GM18861 (cell line): ENCODE data around the gene ARRDC4.
"Not testable (repeated sequence)": the region's sequence is repeated elsewhere in the genome, so short reads cannot be mapped to it uniquely, and the experiment has no call there.

Source experiments
- ATAC-seq: cut with Tn5 transposase; IDR thresholded peaks from one replicate; pipeline ENCODE4 v1.9.1; 2021; ENCODE audit not compliant: unreplicated experiment

The ARRDC4 gene

GRCh38 chr15:97963779-97964178 is 3.3 kb downstream of the ARRDC4 start:
- no peak for ATAC-seq

- no peak for ATAC-seq
Observed at GRCh38 chr15:97966246-97966645, 5.7 kb downstream of the ARRDC4 start.

DNA sequence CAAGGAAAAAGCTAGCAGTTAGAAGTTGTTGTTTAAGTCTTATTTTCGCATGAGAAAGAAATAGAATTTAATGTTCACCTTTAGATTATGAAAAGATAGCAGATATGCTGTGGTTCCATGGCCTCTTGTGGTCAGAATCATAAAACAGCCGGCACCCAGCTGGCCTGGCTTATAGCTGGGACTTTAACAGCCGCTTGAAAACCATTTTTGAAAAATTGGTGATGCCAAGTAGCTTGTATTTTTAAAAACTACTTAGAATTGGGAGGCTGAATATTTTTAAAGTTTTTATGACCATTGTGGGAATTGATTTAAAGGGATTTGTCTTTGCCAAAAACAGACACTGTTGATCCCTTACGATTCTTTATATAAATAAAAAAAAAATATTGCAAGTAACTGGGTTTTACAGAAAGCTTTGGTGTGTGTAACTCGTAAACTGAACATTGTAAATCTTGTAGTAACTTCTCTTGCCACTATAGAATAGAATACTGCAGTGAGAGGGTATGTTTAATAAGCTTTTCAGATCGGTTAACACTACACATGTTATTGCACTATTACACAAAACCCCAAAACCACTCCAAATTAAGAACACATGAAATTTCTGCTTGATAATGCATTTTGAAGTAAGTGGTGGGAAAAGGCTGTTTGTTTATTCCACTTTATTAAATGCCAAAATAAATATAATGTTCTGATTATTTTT is 6.6 kb downstream of the ARRDC4 start:
- no peak for ATAC-seq

DNA sequence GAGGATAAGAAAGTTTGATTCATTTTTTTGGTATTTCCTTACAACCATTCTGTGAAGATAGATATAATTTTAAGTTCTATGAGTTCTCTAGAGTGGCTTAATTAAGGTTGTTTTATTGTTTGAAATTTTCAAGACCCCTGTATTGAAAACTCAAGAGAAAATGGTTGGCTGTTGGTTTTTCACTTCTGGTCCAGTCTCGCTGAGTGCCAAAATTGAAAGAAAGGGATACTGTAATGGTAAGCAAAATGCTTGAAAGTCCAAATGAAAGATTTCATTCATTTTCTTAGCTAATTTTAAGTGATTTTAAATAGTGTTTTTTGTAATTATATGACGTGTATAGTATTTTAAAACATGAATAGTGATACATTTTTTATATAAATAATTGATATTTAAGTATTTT is 7.4 kb downstream of the ARRDC4 start:
- ATAC-seq, result no peak

DNA sequence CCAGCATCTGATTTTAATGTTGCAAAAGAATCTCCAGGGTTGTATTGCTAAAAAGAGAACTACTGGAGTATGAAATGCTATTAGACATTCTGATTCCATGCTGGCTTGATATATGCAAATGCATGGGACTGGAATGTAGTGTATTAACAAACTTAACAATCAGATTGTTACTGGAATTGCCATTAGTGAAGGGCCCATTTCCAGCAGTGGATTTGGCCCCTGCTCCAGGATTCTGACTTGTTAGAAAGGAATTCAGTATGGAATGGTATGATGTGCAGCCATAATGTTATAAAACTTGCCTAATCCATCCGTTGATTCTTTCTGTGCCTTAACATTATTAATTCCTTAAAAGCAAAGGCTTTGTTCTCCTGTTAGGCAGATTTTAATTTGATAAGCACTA is 7.9 kb downstream of the ARRDC4 start:
- no peak for ATAC-seq

DNA sequence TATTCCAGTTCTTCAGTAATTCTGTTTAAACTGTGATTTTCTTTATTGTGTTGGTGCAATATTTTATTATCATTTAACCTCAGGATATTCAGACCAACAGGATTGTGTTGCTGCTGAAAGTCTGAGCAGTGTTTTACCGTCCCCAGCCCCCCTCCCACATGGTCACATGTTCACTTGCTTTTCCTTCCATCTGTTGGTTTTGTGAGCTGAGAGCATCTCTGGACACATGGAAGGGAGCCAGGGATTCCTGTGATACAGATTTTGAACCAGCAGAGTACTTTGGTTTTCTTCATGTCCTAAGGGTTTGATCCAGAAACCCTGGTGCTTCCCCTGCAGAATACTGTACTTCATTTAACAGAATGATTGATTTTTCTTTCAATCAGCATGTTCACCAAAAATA is 11.9 kb downstream of the ARRDC4 start:
- ATAC-seq, result no peak

- no peak for ATAC-seq
Observed at GRCh38 chr15:97976129-97976528, 15.6 kb downstream of the ARRDC4 start.

DNA sequence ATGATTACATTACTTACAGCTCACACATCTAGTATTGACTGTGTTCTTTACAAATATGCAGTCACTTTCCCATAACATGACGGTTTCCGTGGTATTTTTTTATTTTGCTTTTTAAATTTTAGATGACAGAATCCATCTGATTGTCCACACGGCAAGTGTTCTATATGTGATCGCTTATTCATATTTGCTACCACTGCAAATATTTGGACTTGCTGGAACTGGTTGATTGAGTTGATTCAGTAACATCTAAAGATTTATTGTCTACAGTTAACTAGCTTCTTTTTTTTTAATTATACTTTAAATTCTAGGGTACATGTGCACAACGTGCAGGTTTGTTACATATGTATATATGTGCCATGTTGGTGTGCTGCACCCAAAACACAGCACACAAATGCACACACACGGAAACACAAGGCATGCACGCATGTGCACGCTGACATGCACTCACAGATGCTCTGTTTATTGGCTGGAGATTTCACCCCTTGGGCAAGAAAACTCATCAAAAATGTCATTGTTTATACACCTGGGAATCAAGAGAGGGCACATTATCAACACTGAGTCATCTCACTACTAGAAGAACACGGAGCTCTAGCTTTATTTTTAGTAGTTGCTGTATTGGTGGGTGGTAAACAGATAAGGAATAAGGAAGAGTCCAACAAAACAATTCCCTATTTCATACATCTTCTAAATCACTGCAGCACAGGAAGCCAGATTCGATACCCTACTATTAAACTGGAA is 16.4 kb downstream of the ARRDC4 start:
- no peak for ATAC-seq

DNA sequence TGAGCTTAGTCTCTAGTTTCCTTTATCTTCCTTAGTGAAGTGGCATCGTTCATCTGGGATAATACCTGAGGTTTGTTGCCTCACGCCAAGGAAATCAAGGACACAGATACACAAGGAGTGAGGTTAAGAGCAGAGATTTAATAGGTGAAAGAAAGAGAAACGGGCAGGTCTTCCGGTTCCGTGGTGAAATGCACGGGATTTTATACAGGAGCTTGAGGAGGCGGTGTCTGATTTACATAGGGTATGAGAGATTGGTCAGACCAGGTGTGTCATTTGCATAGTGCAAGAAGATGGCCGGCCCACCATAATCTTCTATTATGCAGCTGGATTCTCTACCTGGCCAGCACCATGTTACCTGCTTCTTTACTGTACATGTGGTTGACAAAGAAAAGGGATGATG is 17.2 kb downstream of the ARRDC4 start:
- no peak for ATAC-seq

DNA sequence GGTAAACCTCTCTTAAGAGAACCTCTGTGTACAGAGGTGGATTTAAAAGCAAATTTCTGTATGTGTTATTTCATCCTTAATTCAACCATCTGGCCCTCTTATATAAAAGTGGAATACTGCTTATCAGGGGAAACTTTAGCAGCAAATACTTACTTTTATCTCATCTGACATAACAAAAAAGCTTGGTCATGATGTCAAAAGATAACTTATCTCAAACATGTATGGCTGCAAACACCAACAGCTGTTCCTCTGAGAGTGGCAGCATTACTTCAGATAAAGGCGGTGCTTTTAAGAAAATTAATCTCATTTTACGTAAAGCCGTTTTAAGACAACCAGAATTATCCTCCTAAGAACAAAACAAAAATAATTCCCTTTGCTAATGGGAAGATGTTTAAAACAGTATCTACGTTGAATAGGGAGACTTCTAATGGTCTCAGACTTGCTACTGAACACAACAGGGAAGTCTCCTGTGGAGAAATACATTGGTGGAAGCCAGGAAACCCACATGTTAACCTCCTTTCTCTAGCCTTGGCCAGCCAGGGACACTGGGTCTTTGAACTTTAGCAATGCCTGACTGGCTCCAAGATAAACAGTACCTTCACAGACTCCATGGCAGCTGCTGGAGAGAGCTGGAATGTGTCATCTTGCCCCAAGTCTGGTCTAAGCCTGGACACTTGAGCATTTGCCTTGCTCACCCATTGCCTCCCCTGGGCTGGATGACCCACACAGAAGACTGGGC is 18.1 kb downstream of the ARRDC4 start:
- no peak for ATAC-seq

DNA sequence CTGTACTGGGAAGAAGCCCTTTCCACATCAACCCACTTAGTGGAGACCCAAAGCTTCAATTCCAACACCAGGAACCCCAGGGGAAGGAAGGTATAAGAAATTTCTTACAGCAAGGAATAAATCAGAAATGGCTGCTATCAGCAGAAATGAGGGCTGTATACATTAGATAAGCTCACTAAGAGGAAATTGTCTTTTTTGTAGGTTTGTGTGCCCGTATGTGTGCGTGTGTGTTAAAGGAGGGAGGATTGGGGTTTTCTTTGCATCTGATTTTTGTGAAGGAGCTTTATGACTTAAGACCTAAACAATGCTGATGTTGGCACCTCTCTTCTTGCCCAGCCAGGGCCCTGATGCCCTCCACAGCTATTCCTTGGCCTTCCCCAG is 18.6 kb downstream of the ARRDC4 start:
- no peak for ATAC-seq

GRCh38 chr15:97981058-97981457 is 20.6 kb downstream of the ARRDC4 start:
- no peak for ATAC-seq

- ATAC-seq, result no peak
Observed at GRCh38 chr15:97981758-97982157, 21.3 kb downstream of the ARRDC4 start.

DNA sequence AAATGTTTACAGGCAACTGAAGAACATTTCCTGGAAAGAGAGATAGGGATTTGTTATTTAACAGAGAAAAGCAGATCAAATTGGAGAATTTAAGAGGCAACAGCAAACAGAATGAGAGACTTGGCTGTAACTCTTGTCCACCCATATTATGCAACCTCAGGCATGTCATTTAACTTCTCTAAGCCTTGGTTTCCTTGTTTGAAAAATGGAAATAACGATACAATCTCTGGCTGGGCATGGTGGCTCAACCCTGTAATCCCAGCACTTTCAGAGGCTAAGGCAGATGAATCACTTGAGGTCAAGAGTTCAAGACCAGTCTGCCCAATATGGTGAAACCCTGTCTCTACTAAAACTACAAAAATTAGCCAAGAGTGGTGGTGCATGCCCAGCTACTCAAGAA is 23.7 kb downstream of the ARRDC4 start:
- ATAC-seq, result no peak

GRCh38 chr15:97985979-97986378 is 25.5 kb downstream of the ARRDC4 start:
- not testable (repeated sequence) for ATAC-seq

DNA sequence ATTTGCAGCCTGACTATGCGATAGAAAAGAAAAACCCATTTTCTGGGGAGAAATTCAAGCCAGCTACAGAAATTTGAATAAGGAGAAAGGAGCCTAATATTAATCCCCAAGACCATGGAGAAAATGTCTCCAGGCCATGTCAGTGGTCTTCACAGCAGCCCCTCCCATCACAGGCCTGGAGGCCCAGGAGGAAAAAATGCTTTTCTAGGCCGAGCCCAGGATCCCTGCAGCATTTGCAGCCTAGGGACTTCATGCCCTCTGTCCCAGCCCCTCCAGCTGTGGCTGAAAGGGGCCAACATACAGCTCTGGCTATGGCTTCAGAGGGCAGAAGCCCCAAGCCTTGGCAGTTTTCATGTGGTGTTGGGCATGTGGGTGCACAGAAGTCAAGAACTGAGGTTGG is 26.3 kb downstream of the ARRDC4 start:
- no peak for ATAC-seq

DNA sequence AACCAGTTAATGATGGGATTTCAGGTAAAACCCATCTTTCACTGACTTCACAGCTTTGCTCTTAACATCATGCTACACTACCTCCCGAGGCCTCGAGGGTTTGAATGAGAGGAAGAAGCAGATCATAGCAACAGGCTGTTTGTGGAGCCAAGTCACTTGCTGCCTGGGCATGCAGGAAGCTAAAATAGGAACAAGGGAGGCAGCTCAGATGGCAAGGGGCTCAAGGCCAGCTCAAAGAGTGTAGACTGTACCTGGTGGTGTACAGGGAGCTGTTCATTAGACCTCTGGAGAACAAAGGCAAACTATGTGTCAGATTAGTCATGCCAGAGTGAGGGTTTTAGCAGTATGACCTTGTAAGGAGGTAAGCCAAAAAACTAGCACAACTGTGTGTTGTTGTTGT is 28.8 kb downstream of the ARRDC4 start:
- no peak for ATAC-seq

DNA sequence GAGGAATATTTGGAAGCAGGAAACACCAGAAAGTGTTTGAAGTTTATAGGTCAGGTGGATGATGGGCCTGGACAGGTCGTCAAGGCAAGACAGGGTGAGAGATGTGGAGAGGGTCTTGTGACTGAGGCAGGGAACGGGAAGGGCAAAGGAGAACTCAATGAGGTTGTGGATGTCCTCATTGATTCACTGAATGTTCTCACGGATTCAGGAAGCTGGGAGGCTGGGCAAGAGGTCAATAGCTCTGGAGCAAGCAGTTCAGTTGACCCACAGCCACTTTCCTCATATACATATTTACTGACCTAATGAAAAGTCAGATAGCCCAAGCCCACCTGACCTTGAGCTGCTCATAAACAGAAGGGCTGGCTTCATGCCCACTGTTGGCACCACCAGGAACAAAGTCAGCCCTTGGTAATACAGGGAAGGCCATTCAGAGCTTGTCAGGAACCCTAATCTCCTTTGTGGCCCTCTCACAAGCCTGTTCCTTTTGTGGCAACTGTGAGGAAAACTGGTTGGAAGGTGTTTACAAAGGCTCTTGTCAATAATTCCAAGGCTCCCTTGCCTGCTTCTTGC is 31.6 kb downstream of the ARRDC4 start:
- ATAC-seq, result no peak

- no peak for ATAC-seq
Observed at GRCh38 chr15:97992823-97993222, 32.3 kb downstream of the ARRDC4 start.

GRCh38 chr15:97993310-97993738 is 32.8 kb downstream of the ARRDC4 start:
- ATAC-seq, result no peak

GRCh38 chr15:97994236-97994635 is 33.7 kb downstream of the ARRDC4 start:
- ATAC-seq, result no peak

DNA sequence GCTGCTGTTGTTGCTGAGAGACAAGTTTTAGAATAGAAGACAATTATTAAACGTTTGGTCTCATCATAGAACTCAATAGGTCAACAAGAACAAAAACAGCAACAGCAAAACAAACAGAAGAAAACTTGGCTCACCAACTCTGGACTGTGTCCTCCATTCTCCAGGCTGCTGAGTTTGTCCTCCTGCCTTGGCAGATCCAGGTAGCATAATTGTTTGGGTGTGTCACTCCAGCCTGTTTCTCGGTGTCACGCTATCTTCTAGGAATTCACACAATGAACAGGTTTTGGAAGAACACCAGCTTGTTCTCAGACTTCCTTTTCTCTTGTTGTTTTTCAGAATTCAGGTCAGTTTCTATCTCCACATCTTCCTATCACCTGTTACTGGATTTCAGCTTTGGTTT is 34.7 kb downstream of the ARRDC4 start:
- ATAC-seq, result no peak
